Fibroblast of skin of abdomen (primary cell): ENCODE results near the gene KCNG1.

Experiments
- DNase-seq: peaks from one replicate; pipeline ENCODE4 v3.0.0-alpha.2; 2013

Gene KCNG1

GRCh38 chr20:51011479-51011878, 11.4 kb downstream of the KCNG1 start:
- no peak for DNase-seq

- no peak for DNase-seq
These were observed 12.0 kb downstream of the KCNG1 start for GRCh38 chr20:51010932-51011331.

- DNase-seq, result no peak
These were observed 12.9 kb downstream of the KCNG1 start for GRCh38 chr20:51010043-51010365.

- DNase-seq, result no peak
These were observed 13.4 kb downstream of the KCNG1 start for GRCh38 chr20:51009303-51010042.

- no peak for DNase-seq
These were observed 14.2 kb downstream of the KCNG1 start for GRCh38 chr20:51008718-51009117.

- DNase-seq, result no peak
These were observed 17.7 kb downstream of the KCNG1 start for GRCh38 chr20:51005214-51005613.

GRCh38 chr20:51004781-51005180, 18.1 kb downstream of the KCNG1 start:
- DNase-seq, result no peak

GRCh38 chr20:51004305-51004727, 18.6 kb downstream of the KCNG1 start:
- no peak for DNase-seq

- DNase-seq, result no peak
These were observed 19.2 kb downstream of the KCNG1 start for GRCh38 chr20:51003753-51004152.

GRCh38 chr20:51002633-51003032, 20.3 kb downstream of the KCNG1 start:
- no peak for DNase-seq

GRCh38 chr20:51001430-51002265, 21.3 kb downstream of the KCNG1 start:
- no peak for DNase-seq

- DNase-seq, result no peak
These were observed 23.6 kb downstream of the KCNG1 start for GRCh38 chr20:50999355-50999754.

GRCh38 chr20:50996901-50997865, 25.7 kb downstream of the KCNG1 start:
- DNase-seq, result peak; percentile 25

GRCh38 chr20:50995506-50995905, 27.4 kb downstream of the KCNG1 start:
- DNase-seq, result no peak

GRCh38 chr20:50993876-50994275, 29.0 kb downstream of the KCNG1 start:
- DNase-seq, result no peak

GRCh38 chr20:50992733-50993457, 30.0 kb downstream of the KCNG1 start:
- peak; percentile 77 for DNase-seq

GRCh38 chr20:50992336-50992732, 30.6 kb downstream of the KCNG1 start:
- DNase-seq, result no peak

- DNase-seq, result no peak
These were observed 31.8 kb downstream of the KCNG1 start for GRCh38 chr20:50991076-50991475.

- DNase-seq, result peak; percentile 85
These were observed 35.3 kb downstream of the KCNG1 start for GRCh38 chr20:50987493-50988210.

GRCh38 chr20:50983321-50983720, 39.6 kb downstream of the KCNG1 start:
- no peak for DNase-seq

GRCh38 chr20:50982363-50982762, 40.5 kb downstream of the KCNG1 start:
- DNase-seq, result no peak

- no peak for DNase-seq
These were observed 41.2 kb downstream of the KCNG1 start for GRCh38 chr20:50981714-50982048.
